Colonic mucosa (tissue), 4 donors: ENCODE measurements around the gene ZDHHC3. TPM values are rescaled to one million over a fixed set of nuclear protein-coding genes. Genes with fewer than 3 reads are reported as not detected.
"Not testable (repeated sequence)": the region's sequence is repeated elsewhere in the genome, so short reads cannot be mapped to it uniquely, and the experiment has no call there.

Experiments
- DNase-seq: peaks from one replicate; pipeline ENCODE4 v3.0.0-alpha.2; 2020
- H3K27ac ChIP-seq: fragments of 200-600 bp; one replicate; pipeline ENCODE4 v1.8.0; 2021
- H3K27me3 ChIP-seq: fragments of 200-600 bp; one replicate; pipeline ENCODE4 v1.8.0; 2021
- H3K36me3 ChIP-seq: fragments of 200-600 bp; one replicate; pipeline ENCODE4 v1.8.0; 2021
- H3K4me1 ChIP-seq: fragments of 200-600 bp; one replicate; pipeline ENCODE4 v1.8.0; 2021; ENCODE audit warnings: mild to moderate bottlenecking
- H3K4me3 ChIP-seq: fragments of 200-600 bp; one replicate; pipeline ENCODE4 v1.8.0; 2021
- H3K9ac ChIP-seq, 2 donors: one replicate each; pipeline ENCODE4 v1.7.0; 2013; ENCODE audit warnings: control low read depth in 2 of 2, low read depth in 2 of 2, low read length in 2 of 2
- H3K9me3 ChIP-seq: fragments of 200-600 bp; one replicate; pipeline ENCODE4 v1.8.0; 2021
- CTCF ChIP-seq: fragments of 200-600 bp; IDR thresholded peaks from one replicate; pipeline ENCODE4 v1.8.0; 2022; ENCODE audit warnings: antibody characterized with exemption, mild to moderate bottlenecking
- intact Hi-C: fragments of 100-400 bp; cut with DNase I; formaldehyde crosslinking; loops from one replicate; pipeline ENCODE4 v1.14.1; 2022
- total RNA-seq, 2 donors: library from RNA; stranded (reverse); fragmentation: NEBNext Ultra II Directional in 1 of 2; extraction: Animal tissue kit (Norgen Biotek cat#: 25700) in 1 of 2; gene quantifications; one replicate each; pipeline ENCODE4 v1.2.1, GENCODE V29; 2021
- donor health status: healthy.
- donor health status: DM: no; HTN: no; CAD: no.
- donor health status: DM: no; HTN: no; CAD: no.

Gene ZDHHC3
- total RNA-seq, 2 donors from 2014 or later, result 152 to 162 TPM

- no peak overlapping the region for H3K27ac ChIP-seq
- no peak overlapping the region for H3K4me3 ChIP-seq
- H3K36me3 ChIP-seq, result no peaks in the 10 kb centered on the region
- no peaks in the 10 kb centered on the region for H3K9me3 ChIP-seq
- intact Hi-C loops, result no loop called here
- DNase-seq, result no peak
- no peak for TF ChIP-seq CTCF
- H3K27me3 ChIP-seq, result no peaks in the 10 kb centered on the region
- H3K9ac ChIP-seq, result no peak overlapping the region
- no peaks in the 10 kb centered on the region for H3K4me1 ChIP-seq
Observed at GRCh38 chr3:44950275-44950734, 25.7 kb downstream of the ZDHHC3 start.

- H3K4me3 ChIP-seq, H3K27me3 ChIP-seq, H3K27ac ChIP-seq, H3K9ac ChIP-seq, H3K4me1 ChIP-seq, H3K9me3 ChIP-seq, DNase-seq, intact Hi-C loops, H3K36me3 ChIP-seq: not testable (repeated sequence)
Observed at GRCh38 chr3:44949770-44950169, 26.2 kb downstream of the ZDHHC3 start.

- Histone ChIP-seq H3K4me1 (no peaks in the 10 kb centered on the region), H3K27ac (no peak overlapping the region), H3K4me3 (no peak overlapping the region), H3K27me3 (no peaks in the 10 kb centered on the region), H3K36me3 (no peaks in the 10 kb centered on the region), H3K9me3 (no peaks in the 10 kb centered on the region), H3K9ac (no peak overlapping the region)
- intact Hi-C loops, result no loop called here
- DNase-seq, result no peak
- TF ChIP-seq CTCF, result no peak
Observed at GRCh38 chr3:44948239-44948638, 27.7 kb downstream of the ZDHHC3 start.

GRCh38 chr3:44942202-44942921, 33.6 kb downstream of the ZDHHC3 start:
- no peak overlapping the region for H3K4me3 ChIP-seq
- no peak overlapping the region for H3K27ac ChIP-seq
- intact Hi-C loops, result no loop called here
- no peak for DNase-seq
- no peaks in the 10 kb centered on the region for H3K27me3 ChIP-seq
- H3K36me3 ChIP-seq, result peaks cover 7% of the 10 kb centered on the region
- H3K9me3 ChIP-seq, result no peaks in the 10 kb centered on the region
- TF ChIP-seq CTCF, result no peak
- no peak overlapping the region for H3K9ac ChIP-seq
- no peaks in the 10 kb centered on the region for H3K4me1 ChIP-seq

GRCh38 chr3:44939581-44940036, 36.4 kb downstream of the ZDHHC3 start:
- no peak for TF ChIP-seq CTCF

More at GRCh38 chr3:44939581-44940036, 36.4 kb downstream of the ZDHHC3 start:
- H3K4me1 ChIP-seq, result no peaks in the 10 kb centered on the region
- H3K27ac ChIP-seq, result no peak overlapping the region
- intact Hi-C loops, result no loop called here
- H3K27me3 ChIP-seq, result no peaks in the 10 kb centered on the region
- H3K9ac ChIP-seq, result no peak overlapping the region
- H3K9me3 ChIP-seq, result no peaks in the 10 kb centered on the region
- DNase-seq, result no peak
- H3K4me3 ChIP-seq, result no peak overlapping the region
- H3K36me3 ChIP-seq, result peaks cover 7% of the 10 kb centered on the region
